Measurements from ENCODE around the gene KRT77. TPM values are rescaled to one million over a fixed set of nuclear protein-coding genes. Genes with fewer than 3 reads are reported as not detected.

KRT77 gene
- total RNA-seq, 1 donor from 2014 or later: not detected

- no peak for DNase-seq (ENCODE audit: low spot score)
- no peaks in the 10 kb centered on the region for H3K9me3 Mint-ChIP-seq (ENCODE audit: low read depth)
- H3K27me3 Mint-ChIP-seq (ENCODE audit: low read depth): peaks cover 81% of the 10 kb centered on the region
- no peak overlapping the region for H3K4me3 Mint-ChIP-seq (ENCODE audit: unreplicated experiment)
- no peaks in the 10 kb centered on the region for H3K36me3 Mint-ChIP-seq (ENCODE audit: low read depth)
- no peaks in the 10 kb centered on the region for H3K4me1 Mint-ChIP-seq (ENCODE audit: low read depth)
- TF ChIP-seq CTCF (IDR thresholded peaks at IDR 0.05): no peak
- H3K27ac Mint-ChIP-seq (ENCODE audit: unreplicated experiment): no peak overlapping the region
Observed at GRCh38 chr12:52699373-52699772, 4.0 kb downstream of the KRT77 start.

GRCh38 chr12:52698651-52699340, 4.5 kb downstream of the KRT77 start:
- no peak for DNase-seq (ENCODE audit: low spot score)
- H3K27ac Mint-ChIP-seq (ENCODE audit: unreplicated experiment): no peak overlapping the region
- no peaks in the 10 kb centered on the region for H3K4me1 Mint-ChIP-seq (ENCODE audit: low read depth)
- no peaks in the 10 kb centered on the region for H3K9me3 Mint-ChIP-seq (ENCODE audit: low read depth)
- H3K27me3 Mint-ChIP-seq (ENCODE audit: low read depth): peaks cover 79% of the 10 kb centered on the region
- no peak for TF ChIP-seq CTCF (IDR thresholded peaks at IDR 0.05)
- H3K36me3 Mint-ChIP-seq (ENCODE audit: low read depth): no peaks in the 10 kb centered on the region
- no peak overlapping the region for H3K4me3 Mint-ChIP-seq (ENCODE audit: unreplicated experiment)

GRCh38 chr12:52697058-52697582, 6.2 kb downstream of the KRT77 start:
- H3K36me3 Mint-ChIP-seq (ENCODE audit: low read depth): no peaks in the 10 kb centered on the region
- H3K27me3 Mint-ChIP-seq (ENCODE audit: low read depth): peaks cover 78% of the 10 kb centered on the region
- H3K9me3 Mint-ChIP-seq (ENCODE audit: low read depth): no peaks in the 10 kb centered on the region
- H3K27ac Mint-ChIP-seq (ENCODE audit: unreplicated experiment): no peak overlapping the region
- no peak overlapping the region for H3K4me3 Mint-ChIP-seq (ENCODE audit: unreplicated experiment)
- no peaks in the 10 kb centered on the region for H3K4me1 Mint-ChIP-seq (ENCODE audit: low read depth)
- no peak for DNase-seq (ENCODE audit: low spot score)
- TF ChIP-seq CTCF (IDR thresholded peaks at IDR 0.05): no peak

GRCh38 chr12:52696588-52696987, 6.7 kb downstream of the KRT77 start:
- Mint-ChIP-seq H3K36me3 (ENCODE audit: low read depth) (no peaks in the 10 kb centered on the region), H3K4me1 (ENCODE audit: low read depth) (no peaks in the 10 kb centered on the region), H3K27me3 (ENCODE audit: low read depth) (peaks cover 78% of the 10 kb centered on the region), H3K4me3 (ENCODE audit: unreplicated experiment) (no peak overlapping the region), H3K9me3 (ENCODE audit: low read depth) (no peaks in the 10 kb centered on the region), H3K27ac (ENCODE audit: unreplicated experiment) (no peak overlapping the region)
- no peak for DNase-seq (ENCODE audit: low spot score)
- no peak for TF ChIP-seq CTCF (IDR thresholded peaks at IDR 0.05)

- Mint-ChIP-seq H3K4me1 (ENCODE audit: low read depth) (peaks cover 9% of the 10 kb centered on the region), H3K27ac (ENCODE audit: unreplicated experiment) (no peak overlapping the region), H3K9me3 (ENCODE audit: low read depth) (no peaks in the 10 kb centered on the region), H3K36me3 (ENCODE audit: low read depth) (no peaks in the 10 kb centered on the region), H3K27me3 (ENCODE audit: low read depth) (peaks cover 80% of the 10 kb centered on the region), H3K4me3 (ENCODE audit: unreplicated experiment) (no peak overlapping the region)
- no peak for DNase-seq (ENCODE audit: low spot score)
- TF ChIP-seq CTCF (IDR thresholded peaks at IDR 0.05): no peak
Observed at GRCh38 chr12:52695039-52695438, 8.3 kb downstream of the KRT77 start.

Measured in chondrocyte (in vitro differentiated cells).